K562 (cell line): Measurements from ENCODE around the gene OTUB2. TPM values are rescaled to one million over a fixed set of nuclear protein-coding genes. Genes with fewer than 3 reads are reported as not detected.

Experiments
- ATAC-seq: fragments of 200-7000 bp; cut with Tn5 transposase; 3 replicates; pipeline ENCODE4 v1.9.1; 2020; ENCODE audit warnings: moderate library complexity
- BruUV-seq: library from RNA; stranded (reverse); fragments of 400-500 nt; replicated peaks from 2 replicates; lab custom pipeline; 2021; lab: Mats Ljungman, UMichigan
- CTCF ChIA-PET: fragments of 300-600 bp; formaldehyde crosslinking; extraction: SDS; loops from one replicate; lab custom pipeline; 2021; ENCODE audit warnings: low intra/inter-chr PET ratio; lab: Yijun Ruan, JAX
- POLR2A ChIA-PET: fragments of 300-600, 350-650 bp; sonication (Branson Sonifier 250); formaldehyde crosslinking; extraction: SDS; loops from one replicate; lab custom pipeline; 2021; ENCODE audit warnings: antibody characterized with exemption, inconsistent platforms; lab: Yijun Ruan, JAX
- DNase-seq, 4 experiments: peaks; one replicate each; pipeline versions ENCODE4 v3.0.0 to v3.0.0-alpha.2; 2011 to 2018; ENCODE audit warnings: low spot score in 3 of 4, mixed read lengths in 3 of 4; ENCODE audit errors: extremely low read depth in 1 of 4
- FAIRE-seq: peaks from 2 replicates; lab custom pipeline; 2011; peaks lifted over from hg19 to GRCh38; lab: Jason Lieb, UNC
- H2AFZ ChIP-seq: 2 replicates; pipeline ENCODE4 v1.6.0; 2011; ENCODE audit warnings: low read depth, low read length, control low read depth, inconsistent platforms
- H3K27ac ChIP-seq: fragments of 200-600 bp; 3 replicates; pipeline ENCODE4 v1.8.0; 2011; ENCODE audit warnings: low read depth, mild to moderate bottlenecking, control low read depth, inconsistent platforms, low read length, moderate library complexity, mixed read lengths; ENCODE audit errors: extremely low read depth
- H3K27me3 ChIP-seq, 2 experiments: fragments of 300-600 bp in 1 of 2; 2 replicates in 1 of 2; 3 replicates in 1 of 2; pipeline versions ENCODE4 v1.6.0 to v1.8.0; 2011; ENCODE audit warnings: inconsistent platforms in 2 of 2, low read length in 2 of 2, mild to moderate bottlenecking in 1 of 2, mixed read lengths in 1 of 2, moderate library complexity in 1 of 2; ENCODE audit not compliant: control insufficient read depth in 2 of 2, insufficient read depth in 2 of 2
- H3K36me3 ChIP-seq: fragments of 300-600 bp; 3 replicates; pipeline ENCODE4 v1.8.0; 2011; ENCODE audit warnings: mild to moderate bottlenecking, low read length, inconsistent platforms; ENCODE audit not compliant: control insufficient read depth, insufficient read depth
- H3K4me1 ChIP-seq, 2 experiments: fragments of 200-600 bp in 1 of 2; replicated peaks in 1 of 2; 2 replicates in 1 of 2; 3 replicates in 1 of 2; pipeline versions ENCODE4 v1.5.1 to v1.8.0; 2011; ENCODE audit warnings: inconsistent platforms in 2 of 2, low read length in 2 of 2, mild to moderate bottlenecking in 1 of 2, mixed read lengths in 1 of 2, moderate library complexity in 1 of 2; ENCODE audit not compliant: control insufficient read depth in 2 of 2, insufficient read depth in 2 of 2
- H3K4me2 ChIP-seq: 2 replicates; pipeline ENCODE4 v1.6.1; 2011; ENCODE audit warnings: low read length, control low read depth, inconsistent platforms, mixed read lengths; ENCODE audit not compliant: insufficient read depth
- H3K4me3 ChIP-seq: fragments of 200-600 bp; sonication (generic), shearing (Covaris generic); 2 replicates; pipeline ENCODE4 v1.5.1; 2016; ENCODE audit warnings: control low read depth, inconsistent platforms
- H3K79me2 ChIP-seq: fragments of 200-600 bp; 3 replicates; pipeline ENCODE4 v1.8.0; 2011; ENCODE audit warnings: low read length, inconsistent platforms; ENCODE audit not compliant: control insufficient read depth, insufficient read depth
- H3K9ac ChIP-seq, 2 experiments: 2 replicates each; pipeline versions ENCODE4 v1.6.0 to v1.6.1; 2011; ENCODE audit warnings: low read depth in 2 of 2, low read length in 2 of 2, control low read depth in 1 of 2, inconsistent platforms in 1 of 2, mild to moderate bottlenecking in 1 of 2, mixed read lengths in 1 of 2; ENCODE audit not compliant: insufficient read depth in 1 of 2
- H3K9me1 ChIP-seq: one replicate; pipeline ENCODE4 v1.6.0; 2011; ENCODE audit warnings: inconsistent platforms, mild to moderate bottlenecking, low read length, moderate library complexity; ENCODE audit not compliant: control insufficient read depth, insufficient read depth
- H3K9me3 ChIP-seq: replicated peaks from 2 replicates; pipeline ENCODE4 v1.5.1; 2011; ENCODE audit warnings: low read depth, low read length, inconsistent platforms; ENCODE audit not compliant: control insufficient read depth, insufficient read depth
- H4K20me1 ChIP-seq: replicated peaks from 2 replicates; pipeline ENCODE4 v1.6.1; 2011; ENCODE audit warnings: low read length, inconsistent platforms, mixed read lengths; ENCODE audit not compliant: control insufficient read depth, insufficient read depth
- FOXO4 ChIP-seq: fragments of 450-650 bp; formaldehyde crosslinking; IDR thresholded peaks from 2 replicates; pipeline ENCODE4 v1.4.0; 2020; ENCODE audit warnings: mild to moderate bottlenecking, moderate library complexity
- SIX5 ChIP-seq, 2 experiments: IDR thresholded peaks; 2 replicates each; pipeline ENCODE4 v1.6.1; 2011; ENCODE audit warnings: low read length in 2 of 2, borderline replicate concordance in 1 of 2, low read depth in 1 of 2, mild to moderate bottlenecking in 1 of 2, moderate library complexity in 1 of 2; ENCODE audit not compliant: insufficient read depth in 1 of 2
- ZC3H4 ChIP-seq: sonication (generic); formaldehyde crosslinking; IDR thresholded peaks from 2 replicates; pipeline ENCODE4 v1.9.0; 2021; ENCODE audit warnings: missing genetic modification reagents, borderline replicate concordance
- ZKSCAN8 ChIP-seq: fragments of 200-800 bp; sonication (Bioruptor generic); IDR thresholded peaks from 2 replicates; pipeline ENCODE4 v1.6.1; 2016; ENCODE audit warnings: missing genetic modification characterization, missing compliant biosample characterization
- ZNF384 ChIP-seq: IDR thresholded peaks from 2 replicates; pipeline ENCODE4 v1.6.1; 2012; ENCODE audit warnings: low read depth, low read length, improper control_type of control experiment
- ZNF655 ChIP-seq: fragments of 250-450 bp; sonication (Bioruptor Pico); IDR thresholded peaks from 2 replicates; pipeline ENCODE4 v1.5.0; 2021
- WGBS: fragments of 100-300 bp; shearing (Covaris generic); methylation state at CpG from one replicate; pipeline ENCODE4 v1.1.6; 2016; ENCODE audit warnings: low coverage, mixed read lengths; ENCODE audit not compliant: insufficient coverage; ENCODE audit errors: missing lambda C conversion rate; 5-methylcytosine and 5-hydroxymethylcytosine counted together
- in situ Hi-C: fragments of 300-500 bp; cut with MboI; formaldehyde crosslinking; loops from 4 replicates; pipeline ENCODE4 v1.15.0; 2018; ENCODE audit warnings: inconsistent platforms, mixed read lengths
- intact Hi-C: fragments of 100-400 bp; cut with micrococcal nuclease; formaldehyde crosslinking; loops from 2 replicates; pipeline ENCODE4 v1.14.2; 2022
- polyA plus RNA-seq, 8 experiments: library from polyadenylated mRNA; depleted of rRNA in 4 of 8; stranded (reverse) in 5 of 8; unstranded in 3 of 8; fragments of >200 nt; fragmentation: Nextera tagmentation in 2 of 8; fragmentation: Illumina TruSeq in 1 of 8; extraction: Ambion mirVana in 2 of 8; extraction: Trizol in 1 of 8; gene quantifications; 2 replicates each; pipeline versions ENCODE4 v1.2.1 to v1.2.3, GENCODE V29; 2011 to 2014; ENCODE audit warnings: inconsistent platforms in 1 of 8, missing spikeins in 1 of 8
- total RNA-seq, 7 experiments: library from RNA; depleted of rRNA in 6 of 7; stranded (reverse); fragments of >200 nt in 6 of 7; fragmentation: Illumina TruSeq in 2 of 7; extraction: Trizol in 2 of 7; gene quantifications; 2 replicates each; pipeline versions ENCODE4 v1.2.1 to v1.2.3, GENCODE V29; 2011 to 2021; ENCODE audit warnings: low replicate concordance in 1 of 7

The OTUB2 gene
- total and polyA plus RNA-seq, 9 of the 15 experiments (the other 6 are each of a cell fraction or from before 2014, with no cell fraction given): 0.01 to 0.31 (median 0.11) TPM

GRCh38 chr14:93977171-93977570, 49.0 kb upstream of the OTUB2 start:
- TF ChIP-seq SIX5 (IDR thresholded peaks at IDR 0.05; ENCODE audit: borderline replicate concordance in 1 of 2, insufficient read depth in 1 of 2, low read depth in 1 of 2, low read length in 2 of 2) (no peak), ZNF655 (no peak), ZC3H4 (no peak), FOXO4 (CRISPR knock-in tag) (no peak), ZKSCAN8 (no peak), ZNF384 (no peak)
- no peaks in the 10 kb centered on the region for H3K9me3 ChIP-seq
- in situ Hi-C loops (no loop called here), intact Hi-C loops (no loop called here)
- no peaks in the 10 kb centered on the region for H3K9me1 ChIP-seq
- H3K9ac ChIP-seq: no peak overlapping the region
- no peak for DNase-seq
- ATAC-seq: no peak
- H3K79me2 ChIP-seq: no peaks in the 10 kb centered on the region
- H3K36me3 ChIP-seq: no peaks in the 10 kb centered on the region
- H3K4me3 ChIP-seq: no peak overlapping the region
- 3% methylated on average over 5 of the region's 5 CpGs for WGBS
- CTCF ChIA-PET: no interaction called here
- H3K4me2 ChIP-seq: no peak overlapping the region
- H2AFZ ChIP-seq: no peak overlapping the region
- no peaks in the 10 kb centered on the region; a peak in 1 of 5 replicates for H3K4me1 ChIP-seq
- POLR2A ChIA-PET: no interaction called here
- no peaks in the 10 kb centered on the region for H4K20me1 ChIP-seq
- H3K27ac ChIP-seq: no peak overlapping the region
- peaks cover 0 to 38% of the 10 kb centered on the region in 2 experiments; a peak in 2 of 5 replicates for H3K27me3 ChIP-seq
- BruUV-seq: no TSS peak
- no peak for FAIRE-seq
